GM21360 (cell line): ENCODE data around the gene TBC1D1.

Experiments
- ATAC-seq: cut with Tn5 transposase; IDR thresholded peaks from one replicate; pipeline ENCODE4 v1.9.1; 2021; ENCODE audit warnings: mild to moderate bottlenecking, moderate library complexity; ENCODE audit not compliant: unreplicated experiment

TBC1D1 gene, protein sequence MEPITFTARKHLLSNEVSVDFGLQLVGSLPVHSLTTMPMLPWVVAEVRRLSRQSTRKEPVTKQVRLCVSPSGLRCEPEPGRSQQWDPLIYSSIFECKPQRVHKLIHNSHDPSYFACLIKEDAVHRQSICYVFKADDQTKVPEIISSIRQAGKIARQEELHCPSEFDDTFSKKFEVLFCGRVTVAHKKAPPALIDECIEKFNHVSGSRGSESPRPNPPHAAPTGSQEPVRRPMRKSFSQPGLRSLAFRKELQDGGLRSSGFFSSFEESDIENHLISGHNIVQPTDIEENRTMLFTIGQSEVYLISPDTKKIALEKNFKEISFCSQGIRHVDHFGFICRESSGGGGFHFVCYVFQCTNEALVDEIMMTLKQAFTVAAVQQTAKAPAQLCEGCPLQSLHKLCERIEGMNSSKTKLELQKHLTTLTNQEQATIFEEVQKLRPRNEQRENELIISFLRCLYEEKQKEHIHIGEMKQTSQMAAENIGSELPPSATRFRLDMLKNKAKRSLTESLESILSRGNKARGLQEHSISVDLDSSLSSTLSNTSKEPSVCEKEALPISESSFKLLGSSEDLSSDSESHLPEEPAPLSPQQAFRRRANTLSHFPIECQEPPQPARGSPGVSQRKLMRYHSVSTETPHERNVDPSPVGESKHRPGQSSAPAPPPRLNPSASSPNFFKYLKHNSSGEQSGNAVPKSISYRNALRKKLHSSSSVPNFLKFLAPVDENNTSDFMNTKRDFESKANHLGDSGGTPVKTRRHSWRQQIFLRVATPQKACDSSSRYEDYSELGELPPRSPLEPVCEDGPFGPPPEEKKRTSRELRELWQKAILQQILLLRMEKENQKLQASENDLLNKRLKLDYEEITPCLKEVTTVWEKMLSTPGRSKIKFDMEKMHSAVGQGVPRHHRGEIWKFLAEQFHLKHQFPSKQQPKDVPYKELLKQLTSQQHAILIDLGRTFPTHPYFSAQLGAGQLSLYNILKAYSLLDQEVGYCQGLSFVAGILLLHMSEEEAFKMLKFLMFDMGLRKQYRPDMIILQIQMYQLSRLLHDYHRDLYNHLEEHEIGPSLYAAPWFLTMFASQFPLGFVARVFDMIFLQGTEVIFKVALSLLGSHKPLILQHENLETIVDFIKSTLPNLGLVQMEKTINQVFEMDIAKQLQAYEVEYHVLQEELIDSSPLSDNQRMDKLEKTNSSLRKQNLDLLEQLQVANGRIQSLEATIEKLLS (N-terminal part only)

GRCh38 chr4:37890801-37891259, at the start of gene TBC1D1:
TBC1D1 (plus strand) TSS chr4:37891084; CDS start chr4:37902096, 11,012 bp downstream.
- peak; percentile 22 for ATAC-seq

- ATAC-seq: no peak
Observed at GRCh38 chr4:37844204-37844603, 46.7 kb upstream of the TBC1D1 start.

DNA sequence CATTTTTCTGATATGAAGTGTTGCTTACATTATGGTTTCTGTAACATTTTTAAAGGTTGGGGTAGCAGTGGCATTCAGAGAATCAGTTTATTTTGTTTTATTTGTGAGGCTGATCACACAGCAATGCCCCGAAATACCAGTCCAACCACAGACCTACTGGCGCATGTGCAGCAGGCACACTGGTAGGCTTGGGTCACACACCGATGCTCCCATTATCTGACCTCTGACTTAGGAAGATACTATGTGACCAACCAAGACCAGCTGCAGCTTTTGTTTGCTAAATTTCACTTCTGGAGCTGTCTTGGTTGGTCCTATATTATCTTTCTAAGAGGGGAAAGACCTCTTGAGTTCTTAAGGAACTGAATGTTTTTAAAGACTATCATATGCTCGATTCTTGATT, 45.7 kb upstream of the TBC1D1 start:
- no peak for ATAC-seq

DNA sequence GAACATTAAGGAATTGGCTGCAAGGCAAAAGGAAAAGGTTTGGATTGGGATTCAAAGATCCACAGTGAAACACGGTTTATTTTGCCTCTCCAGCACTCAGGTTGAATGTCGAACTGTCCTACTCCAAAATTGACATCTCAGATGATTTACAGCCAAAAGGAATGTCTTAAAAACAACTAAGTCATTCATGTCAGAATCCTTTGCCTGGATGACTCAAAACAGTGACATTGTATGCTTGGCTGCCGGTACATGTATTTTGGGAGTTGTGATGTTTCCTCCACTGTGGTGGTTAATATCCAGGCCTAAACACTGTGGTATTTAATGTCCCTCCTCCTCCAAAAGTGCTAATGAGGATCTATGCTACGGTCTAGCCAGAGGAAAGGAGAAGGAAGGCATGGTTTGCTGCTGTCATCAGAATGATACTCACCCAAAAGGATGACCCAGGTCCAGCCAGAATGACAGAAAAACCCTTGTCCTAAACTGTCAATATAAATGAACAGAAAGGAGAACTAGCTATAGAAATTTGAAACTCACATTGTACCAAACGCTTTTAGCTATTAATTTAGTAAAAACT, 43.5 kb upstream of the TBC1D1 start:
- ATAC-seq: no peak

DNA sequence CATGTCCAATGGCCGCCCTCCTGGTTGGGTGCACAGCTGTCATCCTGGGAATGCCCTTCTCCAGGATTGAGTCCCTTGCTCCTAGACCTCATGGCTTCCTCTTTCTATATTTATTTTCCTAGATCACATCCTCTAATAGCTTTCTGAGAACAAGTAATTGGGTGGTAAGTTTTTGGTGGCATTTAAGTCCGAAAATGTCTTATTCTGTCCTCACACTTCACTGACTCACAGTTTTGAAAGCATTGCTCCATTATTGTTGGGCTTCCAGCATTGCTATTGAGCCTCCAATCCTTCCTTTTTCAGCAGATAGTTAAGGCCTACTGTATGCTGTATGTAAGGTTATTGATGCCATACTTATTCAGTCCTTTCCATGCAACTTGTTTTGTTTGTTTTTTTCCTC, 38.5 kb upstream of the TBC1D1 start:
- no peak for ATAC-seq

GRCh38 chr4:37858112-37858511, 32.8 kb upstream of the TBC1D1 start:
- no peak for ATAC-seq

DNA sequence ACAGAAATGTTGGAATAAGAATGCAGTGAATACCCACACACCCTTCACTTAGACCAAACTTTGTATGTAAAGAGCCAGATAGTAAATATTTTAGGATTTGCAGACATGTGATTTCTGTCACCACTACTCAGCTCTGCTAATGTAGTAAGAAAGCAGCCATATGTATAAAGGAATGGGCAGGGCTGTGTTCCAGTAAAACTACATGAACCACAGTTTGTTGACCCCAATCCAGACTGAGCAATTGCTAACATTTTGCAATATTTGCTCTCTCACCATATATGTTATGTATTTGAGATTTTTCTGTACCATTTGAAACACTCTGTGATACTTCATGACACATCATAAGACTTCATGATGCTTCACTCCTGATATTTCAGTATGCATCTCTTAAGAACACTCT, 32.0 kb upstream of the TBC1D1 start:
- no peak for ATAC-seq

- no peak for ATAC-seq
Observed at GRCh38 chr4:37860266-37860665, 30.6 kb upstream of the TBC1D1 start.

DNA sequence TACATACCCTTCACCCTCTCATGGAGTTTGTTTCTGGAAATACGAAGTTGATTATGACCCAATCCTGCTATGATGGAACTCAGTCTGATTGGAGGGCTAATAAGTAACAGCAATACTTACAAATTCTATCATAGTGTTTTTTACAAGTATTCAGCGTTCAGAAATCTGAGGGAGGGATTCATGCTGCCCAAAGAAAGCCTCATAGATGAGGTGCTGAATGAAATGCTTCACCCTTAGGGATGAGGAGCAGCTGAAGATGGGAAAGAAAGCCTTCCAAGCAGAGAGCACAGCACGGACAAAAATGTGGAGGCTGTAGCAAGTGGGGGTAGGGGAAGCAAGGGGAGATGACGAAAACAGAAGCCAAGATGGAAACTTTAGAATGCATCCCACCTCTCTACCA, 27.9 kb upstream of the TBC1D1 start:
- ATAC-seq: no peak

GRCh38 chr4:37864786-37865185, 26.1 kb upstream of the TBC1D1 start:
- no peak for ATAC-seq

DNA sequence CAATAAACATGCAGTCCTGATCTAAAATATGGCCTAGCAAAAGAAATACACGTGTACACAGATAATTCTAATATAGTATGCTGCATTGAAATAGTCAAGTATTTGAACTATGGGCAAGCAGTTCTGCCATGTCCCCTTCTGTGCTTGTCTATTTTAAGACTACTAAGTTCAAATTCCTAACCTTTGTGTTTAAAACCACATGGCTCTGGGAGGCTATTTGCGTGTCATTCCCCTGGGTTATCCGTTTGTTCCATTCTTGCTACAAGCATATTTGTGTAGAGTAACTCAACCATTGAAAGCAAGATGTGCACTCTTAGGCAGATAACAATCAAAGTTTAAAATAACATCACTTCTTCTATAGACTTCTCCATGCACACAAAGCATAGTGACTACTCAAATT, 25.4 kb upstream of the TBC1D1 start:
- ATAC-seq: no peak

DNA sequence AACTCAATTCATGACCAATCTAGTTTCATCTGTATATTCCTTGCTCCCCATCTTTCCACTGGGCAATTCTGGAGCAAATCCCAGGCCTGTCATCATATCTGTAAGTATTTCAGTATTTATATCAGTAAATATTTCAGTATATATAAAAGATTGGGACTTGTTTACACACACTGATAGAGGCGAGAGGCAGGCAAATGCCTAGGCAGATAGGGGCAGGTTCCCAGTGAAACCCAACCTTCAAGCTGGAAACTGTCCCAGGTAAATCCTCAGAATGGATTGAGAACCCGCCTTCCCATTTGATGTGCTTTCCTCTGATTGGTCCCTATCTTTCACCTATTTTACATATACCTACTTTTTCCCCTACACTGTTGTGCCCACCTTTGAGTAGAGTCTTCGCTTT, 23.8 kb upstream of the TBC1D1 start:
- no peak for ATAC-seq

- ATAC-seq: no peak
Observed at GRCh38 chr4:37868238-37868637, 22.6 kb upstream of the TBC1D1 start.

- ATAC-seq: no peak
Observed at GRCh38 chr4:37872310-37872988, 18.4 kb upstream of the TBC1D1 start.

GRCh38 chr4:37873386-37873785, 17.5 kb upstream of the TBC1D1 start:
- ATAC-seq: no peak

GRCh38 chr4:37876156-37876555, 14.7 kb upstream of the TBC1D1 start:
- no peak for ATAC-seq

- no peak for ATAC-seq
Observed at GRCh38 chr4:37879365-37879764, 11.5 kb upstream of the TBC1D1 start.

GRCh38 chr4:37881811-37882210, 9.1 kb upstream of the TBC1D1 start:
- no peak for ATAC-seq

- no peak for ATAC-seq
Observed at GRCh38 chr4:37882665-37883296, 8.1 kb upstream of the TBC1D1 start.
